NCI-H2196 treated with DMSO at 0.1 percent for 48 hours (cell line): ENCODE results near the gene PAOX.
"Not testable (repeated sequence)": the region's sequence is repeated elsewhere in the genome, so short reads cannot be mapped to it uniquely, and the experiment has no call there.

ENCODE experiments used
- DNase-seq: peaks from one replicate; lab custom pipeline; 2025; ENCODE audit not compliant: unreplicated experiment; lab: John Stamatoyannopoulos, UW

PAOX gene

GRCh38 chr10:133431888-133432613, 53.0 kb downstream of the PAOX start:
- not testable (repeated sequence) for DNase-seq

GRCh38 chr10:133432789-133433188, 53.7 kb downstream of the PAOX start:
- DNase-seq, result not testable (repeated sequence)

- no peak for DNase-seq
Observed at GRCh38 chr10:133438711-133439273, 59.7 kb downstream of the PAOX start.

- DNase-seq, result no peak
Observed at GRCh38 chr10:133439517-133440461, 60.7 kb downstream of the PAOX start.

- no peak for DNase-seq
Observed at GRCh38 chr10:133440633-133441285, 61.7 kb downstream of the PAOX start.
